Measurements from ENCODE around the gene TFPI. TPM values are rescaled to one million over a fixed set of nuclear protein-coding genes. Genes with fewer than 3 reads are reported as not detected.

The TFPI gene
- total RNA-seq, 1 donor from 2014 or later, result 56.6 TPM

- H3K9me3 ChIP-seq (ENCODE audit: insufficient read depth, low read depth, low read length), result no peaks in the 10 kb centered on the region
- no peak overlapping the region for H3K4me2 ChIP-seq (ENCODE audit: low read length)
- no peak overlapping the region for H3K4me3 ChIP-seq (ENCODE audit: insufficient read depth, low read depth, low read length)
- DNase-seq (ENCODE audit: low read depth), result no peak
- no peak overlapping the region for H3K27ac Mint-ChIP-seq (ENCODE audit: unreplicated experiment)
- no peaks in the 10 kb centered on the region for H3K36me3 ChIP-seq (ENCODE audit: insufficient read depth, low read length)
- no peaks in the 10 kb centered on the region for H3K27me3 ChIP-seq (ENCODE audit: insufficient read depth, low read length)
- H3K9me3 Mint-ChIP-seq (ENCODE audit: unreplicated experiment), result no peaks in the 10 kb centered on the region
- no peak for TF ChIP-seq CTCF (IDR thresholded peaks at IDR 0.05; ENCODE audit: insufficient read depth, low read depth, low read length)
- TF ChIP-seq EZH2 (IDR thresholded peaks at IDR 0.05; ENCODE audit: insufficient read depth, low read length), result no peak
- H3K4me3 Mint-ChIP-seq (ENCODE audit: unreplicated experiment), result no peak overlapping the region
- no peaks in the 10 kb centered on the region for H3K27me3 Mint-ChIP-seq (ENCODE audit: low read depth, unreplicated experiment)
- FAIRE-seq, result no peak
- no peak overlapping the region for H3K9ac ChIP-seq (ENCODE audit: low read length)
- H4K20me1 ChIP-seq (ENCODE audit: insufficient read depth, low read length), result no peaks in the 10 kb centered on the region
- no peaks in the 10 kb centered on the region for H3K4me1 ChIP-seq (ENCODE audit: insufficient read depth, low read length)
- H3K36me3 Mint-ChIP-seq (ENCODE audit: low read depth, unreplicated experiment), result no peaks in the 10 kb centered on the region
- H3K79me2 ChIP-seq (ENCODE audit: insufficient read depth, low read length), result no peaks in the 10 kb centered on the region
- peaks cover 1% of the 10 kb centered on the region for H3K4me1 Mint-ChIP-seq (ENCODE audit: low read depth, unreplicated experiment)
- H2AFZ ChIP-seq (ENCODE audit: low read depth, low read length), result no peak overlapping the region
- no peak overlapping the region for H3K27ac ChIP-seq (ENCODE audit: low read depth, low read length)
Observed at GRCh38 chr2:187442378-187442777, 111.9 kb downstream of the TFPI start.

GRCh38 chr2:187440101-187440675 is 114.0 kb downstream of the TFPI start:
- H2AFZ ChIP-seq (ENCODE audit: low read depth, low read length), result no peak overlapping the region
- peaks cover under 1% of the 10 kb centered on the region for H3K4me1 ChIP-seq (ENCODE audit: insufficient read depth, low read length)
- no peak overlapping the region for H3K27ac ChIP-seq (ENCODE audit: low read depth, low read length)
- Mint-ChIP-seq H3K27ac (ENCODE audit: unreplicated experiment) (no peak overlapping the region), H3K9me3 (ENCODE audit: unreplicated experiment) (no peaks in the 10 kb centered on the region), H3K27me3 (ENCODE audit: low read depth, unreplicated experiment) (no peaks in the 10 kb centered on the region), H3K4me3 (ENCODE audit: unreplicated experiment) (no peak overlapping the region), H3K4me1 (ENCODE audit: low read depth, unreplicated experiment) (peaks cover 2% of the 10 kb centered on the region), H3K36me3 (ENCODE audit: low read depth, unreplicated experiment) (no peaks in the 10 kb centered on the region)
- H4K20me1 ChIP-seq (ENCODE audit: insufficient read depth, low read length), result no peaks in the 10 kb centered on the region
- TF ChIP-seq EZH2 (IDR thresholded peaks at IDR 0.05; ENCODE audit: insufficient read depth, low read length) (no peak), CTCF (IDR thresholded peaks at IDR 0.05; ENCODE audit: insufficient read depth, low read depth, low read length) (no peak)
- H3K4me3 ChIP-seq (ENCODE audit: insufficient read depth, low read depth, low read length), result no peak overlapping the region
- H3K9ac ChIP-seq (ENCODE audit: low read length), result no peak overlapping the region
- DNase-seq (ENCODE audit: low read depth) (no peak), FAIRE-seq (no peak)
- H3K27me3 ChIP-seq (ENCODE audit: insufficient read depth, low read length), result no peaks in the 10 kb centered on the region
- no peaks in the 10 kb centered on the region for H3K9me3 ChIP-seq (ENCODE audit: insufficient read depth, low read depth, low read length)
- no peaks in the 10 kb centered on the region for H3K36me3 ChIP-seq (ENCODE audit: insufficient read depth, low read length)
- no peak overlapping the region for H3K4me2 ChIP-seq (ENCODE audit: low read length)
- H3K79me2 ChIP-seq (ENCODE audit: insufficient read depth, low read length), result no peaks in the 10 kb centered on the region

- TF ChIP-seq EZH2 (IDR thresholded peaks at IDR 0.05; ENCODE audit: insufficient read depth, low read length) (no peak), CTCF (IDR thresholded peaks at IDR 0.05; ENCODE audit: insufficient read depth, low read depth, low read length) (no peak)
- Histone ChIP-seq H3K4me3 (ENCODE audit: insufficient read depth, low read depth, low read length) (no peak overlapping the region), H3K27me3 (ENCODE audit: insufficient read depth, low read length) (no peaks in the 10 kb centered on the region), H3K9ac (ENCODE audit: low read length) (no peak overlapping the region), H3K27ac (ENCODE audit: low read depth, low read length) (no peak overlapping the region), H3K79me2 (ENCODE audit: insufficient read depth, low read length) (no peaks in the 10 kb centered on the region), H3K4me2 (ENCODE audit: low read length) (no peak overlapping the region), H3K36me3 (ENCODE audit: insufficient read depth, low read length) (no peaks in the 10 kb centered on the region), H2AFZ (ENCODE audit: low read depth, low read length) (no peak overlapping the region), H3K4me1 (ENCODE audit: insufficient read depth, low read length) (peaks cover 4% of the 10 kb centered on the region), H4K20me1 (ENCODE audit: insufficient read depth, low read length) (no peaks in the 10 kb centered on the region), H3K9me3 (ENCODE audit: insufficient read depth, low read depth, low read length) (no peaks in the 10 kb centered on the region)
- Mint-ChIP-seq H3K4me1 (ENCODE audit: low read depth, unreplicated experiment) (peaks cover 4% of the 10 kb centered on the region), H3K36me3 (ENCODE audit: low read depth, unreplicated experiment) (no peaks in the 10 kb centered on the region), H3K27ac (ENCODE audit: unreplicated experiment) (no peak overlapping the region), H3K9me3 (ENCODE audit: unreplicated experiment) (no peaks in the 10 kb centered on the region), H3K4me3 (ENCODE audit: unreplicated experiment) (no peak overlapping the region), H3K27me3 (ENCODE audit: low read depth, unreplicated experiment) (no peaks in the 10 kb centered on the region)
- no peak for DNase-seq (ENCODE audit: low read depth)
- FAIRE-seq, result no peak
Observed at GRCh38 chr2:187438455-187438854, 115.8 kb downstream of the TFPI start.
